ENCODE measurements around the gene PAF1.
A peak's percentile ranks its signal among the peaks of the same experiment; 100 is the strongest.

Gene PAF1

GRCh38 chr19:39405261-39405957 lies 14.5 kb upstream of the PAF1 start:
- no peak for DNase-seq

GRCh38 chr19:39403331-39404312 lies 12.7 kb upstream of the PAF1 start:
- DNase-seq, result peak; percentile 97

GRCh38 chr19:39402346-39403300 lies 11.7 kb upstream of the PAF1 start:
- DNase-seq, result peak; percentile 91

GRCh38 chr19:39401549-39402345 lies 10.8 kb upstream of the PAF1 start:
- peak; percentile 89 for DNase-seq

- DNase-seq, result no peak
Measured at GRCh38 chr19:39401070-39401548, 10.2 kb upstream of the PAF1 start.

GRCh38 chr19:39400061-39400460 lies 9.2 kb upstream of the PAF1 start:
- DNase-seq, result no peak

- no peak for DNase-seq
Measured at GRCh38 chr19:39399668-39400050, 8.8 kb upstream of the PAF1 start.

- peak; percentile 77 for DNase-seq
Measured at GRCh38 chr19:39398297-39398864, 7.5 kb upstream of the PAF1 start.

GRCh38 chr19:39397360-39398296 lies 6.7 kb upstream of the PAF1 start:
- peak; percentile 96 for DNase-seq

GRCh38 chr19:39390451-39390750 lies 505 bp downstream of the PAF1 start:
- DNase-seq, result peak; percentile 86

GRCh38 chr19:39389631-39390414 lies 1.1 kb downstream of the PAF1 start:
- no peak for DNase-seq

GRCh38 chr19:39388657-39389056 lies 2.2 kb downstream of the PAF1 start:
- DNase-seq, result no peak

GRCh38 chr19:39386557-39386956 lies 4.3 kb downstream of the PAF1 start:
- DNase-seq, result no peak

- DNase-seq, result no peak
Measured at GRCh38 chr19:39385629-39386411, 5.1 kb downstream of the PAF1 start.

- DNase-seq, result no peak
Measured at GRCh38 chr19:39384839-39385568, 5.9 kb downstream of the PAF1 start.

- DNase-seq, result no peak
Measured at GRCh38 chr19:39382991-39383828, 7.7 kb downstream of the PAF1 start.

All from activated CD4-positive, alpha-beta T cell treated with anti-CD3 and anti-CD28 coated beads for 48 hours (primary cell).